MM.1S (cell line): ENCODE data around the gene TUT7.

ENCODE experiments used
- DNase-seq: peaks from one replicate; pipeline ENCODE4 v3.0.0-alpha.2; 2015
- H2AFZ ChIP-seq: fragments of 300-600 bp; sonication (generic); 2 replicates; pipeline ENCODE4 v1.6.0; 2016; ENCODE audit warnings: antibody characterized with exemption, low read length
- H3F3A ChIP-seq: fragments of 300-600 bp; sonication (generic); 2 replicates; pipeline ENCODE4 v1.6.1; 2016; ENCODE audit warnings: mild to moderate bottlenecking, antibody characterized with exemption, low read length, moderate library complexity, mixed read lengths; ENCODE audit not compliant: insufficient read depth
- H3K27ac ChIP-seq: fragments of 300-600 bp; sonication (generic); 2 replicates; pipeline ENCODE4 v1.5.1; 2016; ENCODE audit warnings: mild to moderate bottlenecking, low read length
- H3K27me3 ChIP-seq: fragments of 300-600 bp; sonication (generic); replicated peaks from 2 replicates; pipeline ENCODE4 v1.6.0; 2016; ENCODE audit warnings: low read length; ENCODE audit not compliant: insufficient read depth
- H3K36me3 ChIP-seq: fragments of 300-600 bp; sonication (generic); replicated peaks from 2 replicates; pipeline ENCODE4 v1.6.1; 2016; ENCODE audit warnings: mild to moderate bottlenecking, low read length, mixed read lengths; ENCODE audit not compliant: insufficient read depth
- H3K4me1 ChIP-seq: fragments of 300-600 bp; sonication (generic); 2 replicates; pipeline ENCODE4 v1.6.1; 2016; ENCODE audit warnings: low read length, mixed read lengths
- H3K4me2 ChIP-seq: fragments of 300-600 bp; sonication (generic); 2 replicates; pipeline ENCODE4 v1.6.0; 2016; ENCODE audit warnings: low read depth, low read length
- H3K4me3 ChIP-seq: fragments of 300-600 bp; sonication (generic); 2 replicates; pipeline ENCODE4 v1.5.1; 2016; ENCODE audit warnings: low read length, mixed read lengths
- H3K79me2 ChIP-seq: fragments of 300-600 bp; sonication (generic); 2 replicates; pipeline ENCODE4 v1.6.1; 2016; ENCODE audit warnings: mixed run types, low read length, mixed read lengths
- H3K9ac ChIP-seq: fragments of 300-600 bp; sonication (generic); 2 replicates; pipeline ENCODE4 v1.6.1; 2016; ENCODE audit warnings: low read length, mixed read lengths
- H3K9me2 ChIP-seq: fragments of 300-600 bp; sonication (generic); replicated peaks from 2 replicates; pipeline ENCODE4 v1.6.1; 2016; ENCODE audit warnings: mild to moderate bottlenecking, low read length, mixed read lengths; ENCODE audit not compliant: insufficient read depth
- H3K9me3 ChIP-seq: fragments of 300-600 bp; sonication (generic); replicated peaks from 2 replicates; pipeline ENCODE4 v1.6.1; 2016; ENCODE audit warnings: mild to moderate bottlenecking, low read length, mixed read lengths; ENCODE audit not compliant: insufficient read depth
- H4K20me1 ChIP-seq: fragments of 300-600 bp; sonication (generic); 2 replicates; pipeline ENCODE4 v1.6.1; 2016; ENCODE audit warnings: mild to moderate bottlenecking, low read length, moderate library complexity, mixed read lengths; ENCODE audit not compliant: insufficient read depth
- CTCF ChIP-seq: fragments of 300-600 bp; sonication (generic); IDR thresholded peaks from 2 replicates; pipeline ENCODE4 v1.5.1; 2016; ENCODE audit warnings: antibody characterized with exemption, low read length, mixed read lengths
- EZH2 ChIP-seq: fragments of 300-600 bp; sonication (generic); optimal IDR thresholded peaks from 2 replicates; pipeline ENCODE3; 2017; ENCODE audit warnings: low read depth, mild to moderate bottlenecking, antibody characterized with exemption, low read length, mixed read lengths
- EZH2phosphoT487 ChIP-seq: fragments of 300-600 bp; sonication (generic); IDR thresholded peaks from 2 replicates; pipeline ENCODE4 v1.6.1; 2018; ENCODE audit warnings: antibody characterized with exemption, low read length

The TUT7 gene

GRCh38 chr9:86272221-86272620, 82.0 kb downstream of the TUT7 start:
- Histone ChIP-seq H2AFZ (no peak overlapping the region), H3K4me3 (no peak overlapping the region), H3K9ac (no peak overlapping the region), H3K79me2 (peaks cover 65% of the 10 kb centered on the region), H3K27ac (no peak overlapping the region), H4K20me1 (peaks cover 3% of the 10 kb centered on the region; the same call in 1 of the 2 replicates), H3K36me3 (peaks cover 14% of the 10 kb centered on the region), H3K4me1 (no peaks in the 10 kb centered on the region), H3K4me2 (no peak overlapping the region), H3K9me2 (no peaks in the 10 kb centered on the region), H3K27me3 (no peaks in the 10 kb centered on the region), H3F3A (no peaks in the 10 kb centered on the region), H3K9me3 (no peaks in the 10 kb centered on the region)
- no peak for DNase-seq
- TF ChIP-seq EZH2 (no peak), CTCF (no peak), EZH2phosphoT487 (no peak)

- Histone ChIP-seq H3K4me1 (no peaks in the 10 kb centered on the region), H3K9me3 (no peaks in the 10 kb centered on the region), H4K20me1 (no peaks in the 10 kb centered on the region), H3K79me2 (peaks cover 16% of the 10 kb centered on the region), H3K27me3 (no peaks in the 10 kb centered on the region), H3K9me2 (no peaks in the 10 kb centered on the region), H3K4me3 (no peak overlapping the region), H3K9ac (no peak overlapping the region), H3K27ac (no peak overlapping the region), H3F3A (no peaks in the 10 kb centered on the region), H2AFZ (no peak overlapping the region), H3K4me2 (no peak overlapping the region), H3K36me3 (no peaks in the 10 kb centered on the region)
- no peak for TF ChIP-seq EZH2phosphoT487
- TF ChIP-seq EZH2 = no peak
- TF ChIP-seq CTCF = no peak
- no peak for DNase-seq
Observed at GRCh38 chr9:86263876-86264275, 90.3 kb downstream of the TUT7 start.

- no peak overlapping the region for H3K27ac ChIP-seq
- no peak overlapping the region for H3K9ac ChIP-seq
- no peaks in the 10 kb centered on the region for H3K9me2 ChIP-seq
- H3F3A ChIP-seq = no peaks in the 10 kb centered on the region
- no peaks in the 10 kb centered on the region for H3K4me1 ChIP-seq
- TF ChIP-seq EZH2 (no peak), EZH2phosphoT487 (no peak), CTCF (no peak)
- DNase-seq = no peak
- H4K20me1 ChIP-seq = no peaks in the 10 kb centered on the region
- H3K9me3 ChIP-seq = no peaks in the 10 kb centered on the region
- H3K4me3 ChIP-seq = no peak overlapping the region
- no peak overlapping the region for H3K4me2 ChIP-seq
- no peaks in the 10 kb centered on the region for H3K36me3 ChIP-seq
- no peaks in the 10 kb centered on the region for H3K27me3 ChIP-seq
- H2AFZ ChIP-seq = no peak overlapping the region
- 0 out of 2 replicates have a peak, but pooled peaks cover 4% of the 10 kb centered on the region for H3K79me2 ChIP-seq
Observed at GRCh38 chr9:86262492-86262891, 91.7 kb downstream of the TUT7 start.
